ENCODE results near the gene MAP3K5. TPM values are rescaled to one million over a fixed set of nuclear protein-coding genes. Genes with fewer than 3 reads are reported as not detected.
A peak's percentile ranks its signal among the peaks of the same experiment; 100 is the strongest.
"Not testable (repeated sequence)": the region's sequence is repeated elsewhere in the genome, so short reads cannot be mapped to it uniquely, and the experiment has no call there.

The MAP3K5 gene
- total RNA-seq, 3 donors from 2014 or later (not counting 1 experiment from before 2014, with no cell fraction given), result 19.7 to 36.7 (median 35.4) TPM

GRCh38 chr6:136717716-136717990, 74.6 kb downstream of the MAP3K5 start:
- Mint-ChIP-seq H3K4me1 (peaks cover 25 to 44% of the 10 kb centered on the region in 2 donors), H3K36me3 (no peaks in the 10 kb centered on the region), H3K27ac (peak overlapping the region; percentile 17 to 57), H3K4me3 (no peak overlapping the region), H3K27me3 (ENCODE audit: low read depth in 2 of 2) (no peaks in the 10 kb centered on the region), H3K9me3 (no peaks in the 10 kb centered on the region)
- TF ChIP-seq, protein P1, sequence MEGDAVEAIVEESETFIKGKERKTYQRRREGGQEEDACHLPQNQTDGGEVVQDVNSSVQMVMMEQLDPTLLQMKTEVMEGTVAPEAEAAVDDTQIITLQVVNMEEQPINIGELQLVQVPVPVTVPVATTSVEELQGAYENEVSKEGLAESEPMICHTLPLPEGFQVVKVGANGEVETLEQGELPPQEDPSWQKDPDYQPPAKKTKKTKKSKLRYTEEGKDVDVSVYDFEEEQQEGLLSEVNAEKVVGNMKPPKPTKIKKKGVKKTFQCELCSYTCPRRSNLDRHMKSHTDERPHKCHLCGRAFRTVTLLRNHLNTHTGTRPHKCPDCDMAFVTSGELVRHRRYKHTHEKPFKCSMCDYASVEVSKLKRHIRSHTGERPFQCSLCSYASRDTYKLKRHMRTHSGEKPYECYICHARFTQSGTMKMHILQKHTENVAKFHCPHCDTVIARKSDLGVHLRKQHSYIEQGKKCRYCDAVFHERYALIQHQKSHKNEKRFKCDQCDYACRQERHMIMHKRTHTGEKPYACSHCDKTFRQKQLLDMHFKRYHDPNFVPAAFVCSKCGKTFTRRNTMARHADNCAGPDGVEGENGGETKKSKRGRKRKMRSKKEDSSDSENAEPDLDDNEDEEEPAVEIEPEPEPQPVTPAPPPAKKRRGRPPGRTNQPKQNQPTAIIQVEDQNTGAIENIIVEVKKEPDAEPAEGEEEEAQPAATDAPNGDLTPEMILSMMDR (IDR thresholded peaks at IDR 0.05), result no peak
- no peak for ATAC-seq
- H3K36me3 ChIP-seq (ENCODE audit: control insufficient read depth, insufficient read depth, low read length), result no peaks in the 10 kb centered on the region
- H3K27ac ChIP-seq (ENCODE audit: low read length), result no peak overlapping the region
- no peak for DNase-seq
- intact Hi-C loops (cut with micrococcal nuclease), result no loop called here
- 8% methylated on average over 1 of the region's 1 CpG for WGBS (ENCODE audit: insufficient coverage)
- H3K4me1 ChIP-seq (ENCODE audit: control insufficient read depth, insufficient read depth, low read length), result peaks cover 4% of the 10 kb centered on the region
- H3K9me3 ChIP-seq (ENCODE audit: control insufficient read depth, insufficient read depth, low read length), result peaks cover 3% of the 10 kb centered on the region
- no peak overlapping the region for H3K4me3 ChIP-seq (ENCODE audit: low read length)
- H3K27me3 ChIP-seq (ENCODE audit: control insufficient read depth, insufficient read depth, low read length), result no peaks in the 10 kb centered on the region

GRCh38 chr6:136716917-136717715, 75.2 kb downstream of the MAP3K5 start:
- DNase-seq (no peak), ATAC-seq (no peak)
- H3K27me3 ChIP-seq (ENCODE audit: control insufficient read depth, insufficient read depth, low read length), result no peaks in the 10 kb centered on the region
- peaks cover 27 to 47% of the 10 kb centered on the region in 2 donors for H3K4me1 Mint-ChIP-seq
- no peak overlapping the region for H3K27ac ChIP-seq (ENCODE audit: low read length)
- H3K36me3 Mint-ChIP-seq, result no peaks in the 10 kb centered on the region
- no peaks in the 10 kb centered on the region for H3K36me3 ChIP-seq (ENCODE audit: control insufficient read depth, insufficient read depth, low read length)
- H3K27me3 Mint-ChIP-seq (ENCODE audit: low read depth in 2 of 2), result no peaks in the 10 kb centered on the region
- H3K4me3 Mint-ChIP-seq, result no peak overlapping the region
- 58% methylated on average over 4 of the region's 4 CpGs for WGBS (ENCODE audit: insufficient coverage)
- peak overlapping the region; percentile 17 to 57 for H3K27ac Mint-ChIP-seq
- no peak overlapping the region for H3K4me3 ChIP-seq (ENCODE audit: low read length)
- TF ChIP-seq, protein P1 (IDR thresholded peaks at IDR 0.05), result no peak
- intact Hi-C loops (cut with micrococcal nuclease), result no loop called here
- H3K4me1 ChIP-seq (ENCODE audit: control insufficient read depth, insufficient read depth, low read length), result peaks cover 4% of the 10 kb centered on the region
- no peaks in the 10 kb centered on the region for H3K9me3 Mint-ChIP-seq
- peaks cover 3% of the 10 kb centered on the region for H3K9me3 ChIP-seq (ENCODE audit: control insufficient read depth, insufficient read depth, low read length)

DNA sequence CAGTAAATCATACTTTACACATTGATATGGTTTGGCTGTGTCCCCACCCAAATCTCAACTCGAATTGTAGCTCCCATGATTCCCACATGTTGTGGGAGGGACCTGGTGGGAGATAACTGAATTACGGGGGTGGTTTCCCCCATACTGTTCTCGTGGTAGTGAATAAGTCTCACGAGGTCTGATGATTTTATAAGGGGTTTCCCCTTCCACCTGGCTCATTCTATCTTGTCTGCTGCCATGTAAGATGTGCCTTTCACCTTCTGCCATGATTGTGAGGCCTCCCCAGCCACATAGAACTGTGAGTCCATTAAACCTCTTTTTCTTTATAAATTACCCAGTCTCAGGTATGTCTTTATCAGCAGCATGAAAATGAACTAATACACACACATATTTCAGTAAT, 79.6 kb downstream of the MAP3K5 start:
- 67% methylated on average over 3 of the region's 4 CpGs for WGBS (ENCODE audit: insufficient coverage)
- Mint-ChIP-seq H3K4me1 (peaks cover 34 to 41% of the 10 kb centered on the region in 2 donors), H3K27ac (peak overlapping the region in 1 of 2 donors; percentile 15)
- H3K4me3 Mint-ChIP-seq; ATAC-seq; H3K4me3 ChIP-seq (ENCODE audit: low read length); H3K27me3 ChIP-seq (ENCODE audit: control insufficient read depth, insufficient read depth, low read length); H3K36me3 ChIP-seq (ENCODE audit: control insufficient read depth, insufficient read depth, low read length); DNase-seq; H3K9me3 Mint-ChIP-seq; H3K9me3 ChIP-seq (ENCODE audit: control insufficient read depth, insufficient read depth, low read length); H3K27me3 Mint-ChIP-seq (ENCODE audit: low read depth in 2 of 2); H3K36me3 Mint-ChIP-seq; intact Hi-C loops (cut with micrococcal nuclease); H3K27ac ChIP-seq (ENCODE audit: low read length); H3K4me1 ChIP-seq (ENCODE audit: control insufficient read depth, insufficient read depth, low read length): not testable (repeated sequence)

DNA sequence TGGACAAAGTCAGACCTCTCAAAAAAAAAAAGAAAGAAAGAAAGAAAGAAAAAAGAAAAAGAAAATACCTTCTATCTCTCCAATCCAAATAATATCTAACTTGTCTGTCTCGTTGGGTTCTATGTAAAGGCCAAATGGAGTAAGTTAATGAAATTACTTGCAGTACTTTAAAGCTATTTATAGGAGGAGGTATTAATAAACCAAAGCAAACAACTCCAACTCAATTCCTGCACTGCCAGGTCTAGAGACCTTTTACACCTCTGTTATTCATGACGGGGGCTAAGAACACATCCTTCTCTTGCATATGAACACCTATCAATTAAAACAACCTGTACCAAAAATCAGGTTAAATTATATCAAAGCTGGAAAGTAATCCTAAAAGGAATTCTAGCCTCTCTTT, 80.6 kb downstream of the MAP3K5 start:
- no peaks in the 10 kb centered on the region for H3K4me1 ChIP-seq (ENCODE audit: control insufficient read depth, insufficient read depth, low read length)
- H3K36me3 Mint-ChIP-seq, result no peaks in the 10 kb centered on the region
- H3K27me3 Mint-ChIP-seq (ENCODE audit: low read depth in 2 of 2), result no peaks in the 10 kb centered on the region
- H3K27me3 ChIP-seq (ENCODE audit: control insufficient read depth, insufficient read depth, low read length), result no peaks in the 10 kb centered on the region
- H3K27ac Mint-ChIP-seq, result no peak overlapping the region
- H3K4me3 ChIP-seq (ENCODE audit: low read length), result no peak overlapping the region
- ATAC-seq (no peak), DNase-seq (no peak)
- H3K4me3 Mint-ChIP-seq, result no peak overlapping the region
- 91% methylated on average over 1 of the region's 2 CpGs for WGBS (ENCODE audit: insufficient coverage)
- H3K27ac ChIP-seq (ENCODE audit: low read length), result no peak overlapping the region
- TF ChIP-seq, protein P1 (IDR thresholded peaks at IDR 0.05), result no peak
- no peaks in the 10 kb centered on the region for H3K9me3 ChIP-seq (ENCODE audit: control insufficient read depth, insufficient read depth, low read length)
- no peaks in the 10 kb centered on the region for H3K36me3 ChIP-seq (ENCODE audit: control insufficient read depth, insufficient read depth, low read length)
- no peaks in the 10 kb centered on the region for H3K9me3 Mint-ChIP-seq
- intact Hi-C loops (cut with micrococcal nuclease), result no loop called here
- peaks cover 29 to 45% of the 10 kb centered on the region in 2 donors for H3K4me1 Mint-ChIP-seq

All from natural killer cell (primary cell).